SIG-M5 (cell line): Measurements from ENCODE around the gene CASP10.

Experiments used
- DNase-seq: peaks from one replicate; lab custom pipeline; 2025; lab: John Stamatoyannopoulos, UW

Gene CASP10

GRCh38 chr2:201196003-201196402 lies 13.1 kb downstream of the CASP10 start:
- DNase-seq = no peak

- DNase-seq = no peak
Observed at GRCh38 chr2:201196803-201197202, 13.9 kb downstream of the CASP10 start.

GRCh38 chr2:201197781-201198180 lies 14.8 kb downstream of the CASP10 start:
- no peak for DNase-seq

- DNase-seq = no peak
Observed at GRCh38 chr2:201199847-201200246, 16.9 kb downstream of the CASP10 start.

- DNase-seq = no peak
Observed at GRCh38 chr2:201200345-201200744, 17.4 kb downstream of the CASP10 start.

GRCh38 chr2:201201371-201201770 lies 18.4 kb downstream of the CASP10 start:
- DNase-seq = no peak

GRCh38 chr2:201203916-201204654 lies 21.1 kb downstream of the CASP10 start:
- DNase-seq = no peak

- DNase-seq = no peak
Observed at GRCh38 chr2:201204655-201205514, 21.9 kb downstream of the CASP10 start.

- DNase-seq = no peak
Observed at GRCh38 chr2:201205515-201205849, 22.5 kb downstream of the CASP10 start.

GRCh38 chr2:201208563-201209252 lies 25.8 kb downstream of the CASP10 start:
- peak; percentile 96 for DNase-seq

- DNase-seq = no peak
Observed at GRCh38 chr2:201215963-201216362, 33.0 kb downstream of the CASP10 start.

- no peak for DNase-seq
Observed at GRCh38 chr2:201216918-201217317, 34.0 kb downstream of the CASP10 start.

- DNase-seq = no peak
Observed at GRCh38 chr2:201218780-201219179, 35.8 kb downstream of the CASP10 start.

- no peak for DNase-seq
Observed at GRCh38 chr2:201219328-201220096, 36.6 kb downstream of the CASP10 start.

GRCh38 chr2:201220102-201220570 lies 37.2 kb downstream of the CASP10 start:
- no peak for DNase-seq

- no peak for DNase-seq
Observed at GRCh38 chr2:201223089-201224073, 40.4 kb downstream of the CASP10 start.

GRCh38 chr2:201228271-201228911 lies 45.5 kb downstream of the CASP10 start:
- DNase-seq = no peak

GRCh38 chr2:201228912-201229290 lies 46.0 kb downstream of the CASP10 start:
- DNase-seq = no peak

GRCh38 chr2:201231781-201232466 lies 49.0 kb downstream of the CASP10 start:
- peak; percentile 97 for DNase-seq

- DNase-seq = no peak
Observed at GRCh38 chr2:201232467-201232815, 49.5 kb downstream of the CASP10 start.
